ENCODE measurements around the gene SH3RF1.

DNA sequence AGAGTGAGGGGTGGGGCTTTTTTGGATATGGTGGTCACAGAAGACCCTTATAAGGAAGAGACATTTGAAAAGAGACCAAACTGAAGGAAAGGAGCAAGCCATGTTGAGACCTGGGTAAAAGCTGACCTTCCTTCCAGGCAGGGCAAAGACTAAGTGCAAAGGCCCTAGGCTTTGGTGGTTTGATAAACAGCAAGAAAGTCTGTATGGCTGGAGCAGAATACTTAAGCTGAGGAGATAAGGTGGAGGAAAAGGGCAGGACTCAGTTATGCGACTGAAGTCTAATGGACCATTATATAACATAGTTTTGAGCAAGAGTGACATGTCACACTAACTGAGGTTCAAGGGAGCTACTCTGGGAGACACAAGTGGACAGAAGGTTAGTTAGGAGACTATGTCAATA is 20.0 kb downstream of the SH3RF1 start:
- TF ChIP-seq, protein P1, sequence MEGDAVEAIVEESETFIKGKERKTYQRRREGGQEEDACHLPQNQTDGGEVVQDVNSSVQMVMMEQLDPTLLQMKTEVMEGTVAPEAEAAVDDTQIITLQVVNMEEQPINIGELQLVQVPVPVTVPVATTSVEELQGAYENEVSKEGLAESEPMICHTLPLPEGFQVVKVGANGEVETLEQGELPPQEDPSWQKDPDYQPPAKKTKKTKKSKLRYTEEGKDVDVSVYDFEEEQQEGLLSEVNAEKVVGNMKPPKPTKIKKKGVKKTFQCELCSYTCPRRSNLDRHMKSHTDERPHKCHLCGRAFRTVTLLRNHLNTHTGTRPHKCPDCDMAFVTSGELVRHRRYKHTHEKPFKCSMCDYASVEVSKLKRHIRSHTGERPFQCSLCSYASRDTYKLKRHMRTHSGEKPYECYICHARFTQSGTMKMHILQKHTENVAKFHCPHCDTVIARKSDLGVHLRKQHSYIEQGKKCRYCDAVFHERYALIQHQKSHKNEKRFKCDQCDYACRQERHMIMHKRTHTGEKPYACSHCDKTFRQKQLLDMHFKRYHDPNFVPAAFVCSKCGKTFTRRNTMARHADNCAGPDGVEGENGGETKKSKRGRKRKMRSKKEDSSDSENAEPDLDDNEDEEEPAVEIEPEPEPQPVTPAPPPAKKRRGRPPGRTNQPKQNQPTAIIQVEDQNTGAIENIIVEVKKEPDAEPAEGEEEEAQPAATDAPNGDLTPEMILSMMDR (IDR thresholded peaks at IDR 0.05; ENCODE audit: low read depth, low read length), result no peak
- no peak for TF ChIP-seq EZH2phosphoT487 (IDR thresholded peaks at IDR 0.05; ENCODE audit: low read depth)
